Nephron progenitor cell (in vitro differentiated cells): Measurements from ENCODE around the gene BATF.

Source experiments
- DNase-seq: peaks from one replicate; pipeline ENCODE4 v3.0.0; 2021
- H3K27ac Mint-ChIP-seq: 2 replicates; pipeline ENCODE4 v1.8.0; 2021; ENCODE audit warnings: mild to moderate bottlenecking, moderate library complexity, mixed read lengths
- H3K27me3 Mint-ChIP-seq: 2 replicates; pipeline ENCODE4 v1.8.0; 2021; ENCODE audit warnings: mild to moderate bottlenecking, low read depth, mixed read lengths; ENCODE audit not compliant: poor library complexity
- H3K36me3 Mint-ChIP-seq: 2 replicates; pipeline ENCODE4 v1.8.0; 2021; ENCODE audit warnings: low read depth, mixed read lengths
- H3K4me1 Mint-ChIP-seq: 2 replicates; pipeline ENCODE4 v1.8.0; 2021; ENCODE audit warnings: mixed read lengths
- H3K4me3 Mint-ChIP-seq: 2 replicates; pipeline ENCODE4 v1.8.0; 2021; ENCODE audit warnings: mild to moderate bottlenecking, moderate library complexity, mixed read lengths
- H3K9me3 Mint-ChIP-seq: 2 replicates; pipeline ENCODE4 v1.8.0; 2021; ENCODE audit warnings: mild to moderate bottlenecking, moderate library complexity, mixed read lengths
- CTCF ChIP-seq: fragments of 200-600 bp; sonication (generic); IDR thresholded peaks from 2 replicates; pipeline ENCODE4 v1.5.0; 2021; ENCODE audit warnings: antibody characterized with exemption

BATF gene

GRCh38 chr14:75553761-75554364 lies 31.6 kb downstream of the BATF start:
- Mint-ChIP-seq H3K27ac (no peak overlapping the region), H3K27me3 (peaks cover 11% of the 10 kb centered on the region), H3K4me3 (no peak overlapping the region), H3K4me1 (peaks cover 10% of the 10 kb centered on the region), H3K9me3 (peaks cover 12% of the 10 kb centered on the region), H3K36me3 (no peaks in the 10 kb centered on the region)
- no peak for TF ChIP-seq CTCF
- no peak for DNase-seq

- Mint-ChIP-seq H3K4me3 (no peak overlapping the region), H3K9me3 (peaks cover 12% of the 10 kb centered on the region), H3K27me3 (peaks cover 14% of the 10 kb centered on the region), H3K27ac (no peak overlapping the region), H3K4me1 (peaks cover 12% of the 10 kb centered on the region), H3K36me3 (no peaks in the 10 kb centered on the region)
- DNase-seq = no peak
- no peak for TF ChIP-seq CTCF
Observed at GRCh38 chr14:75554482-75554881, 32.2 kb downstream of the BATF start.

GRCh38 chr14:75558440-75558839 lies 36.2 kb downstream of the BATF start:
- Mint-ChIP-seq H3K27ac (no peak overlapping the region), H3K27me3 (peaks cover 31% of the 10 kb centered on the region), H3K4me1 (peaks cover 19% of the 10 kb centered on the region), H3K4me3 (no peak overlapping the region), H3K9me3 (peaks cover 12% of the 10 kb centered on the region), H3K36me3 (no peaks in the 10 kb centered on the region)
- no peak for DNase-seq
- no peak for TF ChIP-seq CTCF

- Mint-ChIP-seq H3K27ac (no peak overlapping the region), H3K4me1 (peaks cover 19% of the 10 kb centered on the region), H3K27me3 (peaks cover 32% of the 10 kb centered on the region), H3K4me3 (no peak overlapping the region), H3K9me3 (peaks cover 12% of the 10 kb centered on the region), H3K36me3 (no peaks in the 10 kb centered on the region)
- DNase-seq = no peak
- TF ChIP-seq CTCF = no peak
Observed at GRCh38 chr14:75559045-75559444, 36.8 kb downstream of the BATF start.

GRCh38 chr14:75559451-75560222 lies 37.4 kb downstream of the BATF start:
- Mint-ChIP-seq H3K27ac (no peak overlapping the region), H3K9me3 (peaks cover 12% of the 10 kb centered on the region), H3K4me1 (peaks cover 19% of the 10 kb centered on the region), H3K4me3 (no peak overlapping the region), H3K36me3 (no peaks in the 10 kb centered on the region), H3K27me3 (peaks cover 35% of the 10 kb centered on the region)
- DNase-seq = no peak
- TF ChIP-seq CTCF = no peak
